GM12878 (cell line): ENCODE data around the gene IL1RL1. TPM values are rescaled to one million over a fixed set of nuclear protein-coding genes. Genes with fewer than 3 reads are reported as not detected.

Source experiments
- ATAC-seq: fragments of 200-7000 bp; cut with Tn5 transposase; 3 replicates; pipeline ENCODE4 v1.9.1; 2020; ENCODE audit warnings: mild to moderate bottlenecking, moderate library complexity
- BruUV-seq: library from RNA; stranded (reverse); fragments of 400-500 nt; replicated peaks from 2 replicates; lab custom pipeline; 2021; lab: Mats Ljungman, UMichigan
- CTCF ChIA-PET: fragments of 300-600 bp; sonication (Branson Sonifier 250); formaldehyde crosslinking; extraction: SDS; loops from one replicate; lab custom pipeline; 2021; ENCODE audit warnings: inconsistent platforms; lab: Yijun Ruan, JAX
- POLR2A ChIA-PET: fragments of 350-600 bp; formaldehyde crosslinking; extraction: SDS; loops from one replicate; lab custom pipeline; 2021; ENCODE audit warnings: inconsistent platforms; lab: Charles Lee
- RAD21 ChIA-PET: fragments of 300-600 bp; sonication (Branson Sonifier 250); formaldehyde crosslinking; loops from one replicate; lab custom pipeline; 2023; ENCODE audit warnings: antibody characterized with exemption; ENCODE audit not compliant: unreplicated experiment; lab: Charles Lee
- SMC1A ChIA-PET: fragments of 300-600 bp; sonication (Branson Sonifier 250); formaldehyde crosslinking; loops from one replicate; lab custom pipeline; 2023; ENCODE audit not compliant: unreplicated experiment, uncharacterized antibody; lab: Charles Lee
- DNase-seq: peaks from one replicate; pipeline ENCODE4 v3.0.0-alpha.2; 2011; ENCODE audit warnings: low read depth, low spot score
- FAIRE-seq: peaks from 3 replicates; lab custom pipeline; 2011; peaks lifted over from hg19 to GRCh38; lab: Jason Lieb, UNC
- H2AFZ ChIP-seq: 2 replicates; pipeline ENCODE4 v1.6.0; 2011; ENCODE audit warnings: low read depth, low read length, control low read depth; ENCODE audit not compliant: control insufficient read depth
- H3K27ac ChIP-seq: 2 replicates; pipeline ENCODE4 v1.5.1; 2011; ENCODE audit warnings: control low read depth; ENCODE audit not compliant: control insufficient read depth, insufficient read depth
- H3K27me3 ChIP-seq, 2 experiments: replicated peaks in 1 of 2; 2 replicates each; pipeline versions ENCODE4 v1.6.0 to v1.6.1; 2011; ENCODE audit warnings: low read length in 1 of 2; ENCODE audit not compliant: control insufficient read depth in 2 of 2, insufficient read depth in 2 of 2
- H3K36me3 ChIP-seq, 2 experiments: 2 replicates each; pipeline ENCODE4 v1.5.1; 2011; ENCODE audit warnings: low read length in 1 of 2; ENCODE audit not compliant: control insufficient read depth in 2 of 2, insufficient read depth in 2 of 2
- H3K4me1 ChIP-seq: 2 replicates; pipeline ENCODE4 v1.6.1; 2011; ENCODE audit warnings: mild to moderate bottlenecking, low read length, moderate library complexity, mixed read lengths; ENCODE audit not compliant: control insufficient read depth, insufficient read depth
- H3K4me2 ChIP-seq: 2 replicates; pipeline ENCODE4 v1.6.0; 2011; ENCODE audit warnings: control low read depth; ENCODE audit not compliant: control insufficient read depth, insufficient read depth
- H3K4me3 ChIP-seq: fragments of 200-600 bp; sonication (generic); 2 replicates; pipeline ENCODE4 v1.5.1; 2016
- H3K79me2 ChIP-seq: 2 replicates; pipeline ENCODE4 v1.6.0; 2011; ENCODE audit warnings: low read length; ENCODE audit not compliant: control insufficient read depth, insufficient read depth
- H3K9ac ChIP-seq: 2 replicates; pipeline ENCODE4 v1.8.0; 2011; ENCODE audit warnings: low read length, control low read depth, mixed read lengths; ENCODE audit not compliant: control insufficient read depth, insufficient read depth
- H3K9me3 ChIP-seq: replicated peaks from 3 replicates; pipeline ENCODE4 v1.5.1; 2011; ENCODE audit warnings: mild to moderate bottlenecking, low read length; ENCODE audit not compliant: control insufficient read depth, insufficient read depth
- H4K20me1 ChIP-seq: 2 replicates; pipeline ENCODE4 v1.6.0; 2011; ENCODE audit not compliant: control insufficient read depth, insufficient read depth
- ASH2L ChIP-seq: fragments of 300-600, 200-600 bp; sonication (generic); IDR thresholded peaks from 2 replicates; pipeline ENCODE4 v1.6.1; 2017; ENCODE audit warnings: low read depth, mild to moderate bottlenecking, borderline replicate concordance
- ATF7 ChIP-seq: fragments of 450-650 bp; IDR thresholded peaks from 2 replicates; pipeline ENCODE4 v1.6.1; 2016; ENCODE audit warnings: low read depth, mild to moderate bottlenecking
- BCL11A ChIP-seq: IDR thresholded peaks from 2 replicates; pipeline ENCODE4 v1.6.1; 2011; ENCODE audit warnings: low read depth, low read length
- CEBPB ChIP-seq, 2 experiments: fragments of 150-350 bp in 1 of 2; IDR thresholded peaks; 2 replicates each; pipeline ENCODE4 v1.6.1; 2012 to 2014; ENCODE audit warnings: low read depth in 2 of 2, low read length in 2 of 2, borderline replicate concordance in 1 of 2, inconsistent platforms in 1 of 2
- CREB1 ChIP-seq: IDR thresholded peaks from 2 replicates; pipeline ENCODE4 v1.6.1; 2012; ENCODE audit warnings: low read depth, mild to moderate bottlenecking, inconsistent platforms
- GABPA ChIP-seq: IDR thresholded peaks from 2 replicates; pipeline ENCODE4 v1.6.1; 2014; ENCODE audit warnings: antibody characterized with exemption, low read depth, mild to moderate bottlenecking, inconsistent platforms
- GATAD2B ChIP-seq: fragments of 450-650 bp; conservative IDR thresholded peaks from 2 replicates; pipeline ENCODE4 v1.6.1; 2017; ENCODE audit warnings: low read depth, mild to moderate bottlenecking, moderate library complexity
- HDGF ChIP-seq: fragments of 450-650 bp; IDR thresholded peaks from 2 replicates; pipeline ENCODE4 v1.6.1; 2016; ENCODE audit warnings: antibody characterized with exemption
- IKZF1 ChIP-seq: fragments of 450-650 bp; conservative IDR thresholded peaks from 2 replicates; pipeline ENCODE4 v1.6.1; 2017; ENCODE audit warnings: antibody characterized with exemption, mild to moderate bottlenecking
- JUNB ChIP-seq: IDR thresholded peaks from 2 replicates; pipeline ENCODE4 v1.6.1; 2016; ENCODE audit warnings: antibody characterized with exemption, mild to moderate bottlenecking
- KDM1A ChIP-seq: fragments of 200-600 bp; sonication (generic); IDR thresholded peaks from 2 replicates; pipeline ENCODE4 v1.6.1; 2016; ENCODE audit warnings: borderline replicate concordance
- MTA2 ChIP-seq: fragments of 450-650 bp; IDR thresholded peaks from 2 replicates; pipeline ENCODE4 v1.6.1; 2016; ENCODE audit warnings: low read depth, mild to moderate bottlenecking, moderate library complexity
- MTA3 ChIP-seq: IDR thresholded peaks from 2 replicates; pipeline ENCODE4 v1.6.1; 2012; ENCODE audit warnings: low read length, inconsistent platforms, borderline replicate concordance
- NBN ChIP-seq: fragments of 450-650 bp; IDR thresholded peaks from 2 replicates; pipeline ENCODE4 v1.6.1; 2016
- NFIC ChIP-seq: IDR thresholded peaks from 2 replicates; pipeline ENCODE4 v1.6.1; 2012; ENCODE audit warnings: low read depth, mild to moderate bottlenecking, inconsistent platforms, low read length, moderate library complexity
- NR2F1 ChIP-seq: fragments of 450-650 bp; conservative IDR thresholded peaks from 2 replicates; pipeline ENCODE4 v1.6.1; 2017; ENCODE audit warnings: mild to moderate bottlenecking
- PML ChIP-seq: IDR thresholded peaks from 2 replicates; pipeline ENCODE4 v1.6.1; 2012; ENCODE audit warnings: low read length, inconsistent platforms
- SUZ12 ChIP-seq: fragments of 200-600 bp; sonication (generic); IDR thresholded peaks from one replicate; pipeline ENCODE4 v1.6.1; 2018; ENCODE audit warnings: antibody characterized with exemption, mild to moderate bottlenecking; ENCODE audit not compliant: unreplicated experiment
- TCF12 ChIP-seq: IDR thresholded peaks from 2 replicates; pipeline ENCODE4 v1.6.1; 2011; ENCODE audit warnings: low read depth, mild to moderate bottlenecking, low read length
- TCF7 ChIP-seq: IDR thresholded peaks from 2 replicates; pipeline ENCODE4 v1.6.1; 2014; ENCODE audit warnings: antibody characterized with exemption, borderline replicate concordance
- YY1 ChIP-seq: IDR thresholded peaks from 2 replicates; pipeline ENCODE4 v1.6.1; 2011; ENCODE audit warnings: low read depth, mild to moderate bottlenecking, low read length
- ZNF217 ChIP-seq: fragments of 450-650 bp; IDR thresholded peaks from 2 replicates; pipeline ENCODE4 v1.6.1; 2017; ENCODE audit warnings: antibody characterized with exemption, mild to moderate bottlenecking
- ZSCAN29 ChIP-seq: fragments of 450-650 bp; IDR thresholded peaks from 2 replicates; pipeline ENCODE4 v1.6.1; 2017; ENCODE audit warnings: mild to moderate bottlenecking, moderate library complexity
- WGBS: methylation state at CpG from one replicate; pipeline ENCODE4 v1.1.6; 2016; ENCODE audit warnings: low lambda C conversion rate; ENCODE audit not compliant: insufficient replicate concordance, insufficient coverage; ENCODE audit errors: missing lambda C conversion rate; 5-methylcytosine and 5-hydroxymethylcytosine counted together
- in situ Hi-C: fragments of 300-500 bp; cut with MboI; formaldehyde crosslinking; loops from 9 replicates; pipeline ENCODE4 v1.14.3; 2018; ENCODE audit warnings: mixed read lengths
- intact Hi-C: fragments of 100-400 bp; cut with micrococcal nuclease; formaldehyde crosslinking; loops from one replicate; pipeline ENCODE4 v1.14.2; 2022; ENCODE audit not compliant: unreplicated experiment
- polyA plus RNA-seq, 11 experiments: library from polyadenylated mRNA; depleted of rRNA in 4 of 11; unstranded in 6 of 11; stranded (reverse) in 5 of 11; fragments of >200 nt; fragmentation: Nextera tagmentation in 4 of 11; fragmentation: Illumina TruSeq in 1 of 11; extraction: Ambion mirVana in 4 of 11; extraction: Trizol in 1 of 11; gene quantifications; 1 replicate in 1 of 11; 2 replicates in 10 of 11; pipeline versions ENCODE4 v1.2.1 to v1.2.3, GENCODE V29; 2011 to 2016; ENCODE audit warnings: inconsistent platforms in 2 of 11, missing spikeins in 2 of 11, low read depth in 1 of 11
- total RNA-seq, 4 experiments: library from RNA; depleted of rRNA in 3 of 4; stranded (reverse); fragments of >200 nt in 3 of 4; fragmentation: Illumina TruSeq in 1 of 4; extraction: Trizol in 1 of 4; gene quantifications; 2 replicates each; pipeline versions ENCODE4 v1.2.1 to v1.2.3, GENCODE V29; 2013 to 2021
- TF ChIP-seq, protein P1 (sequence below): IDR thresholded peaks from 2 replicates; pipeline ENCODE4 v1.6.1; 2011; ENCODE audit warnings: borderline replicate concordance, low read depth, mild to moderate bottlenecking, moderate library complexity, low read length; ENCODE audit not compliant: insufficient read depth, poor library complexity, severe bottlenecking
- TF ChIP-seq, protein P2 (sequence below): IDR thresholded peaks from 2 replicates; pipeline ENCODE4 v1.6.1; 2012; ENCODE audit warnings: low read length, inconsistent platforms

The IL1RL1 gene
- total and polyA plus RNA-seq, 10 of the 15 experiments (the other 5 are each of a cell fraction or from before 2014, with no cell fraction given): 0.08 to 0.18 TPM; not detected in 8

DNA sequence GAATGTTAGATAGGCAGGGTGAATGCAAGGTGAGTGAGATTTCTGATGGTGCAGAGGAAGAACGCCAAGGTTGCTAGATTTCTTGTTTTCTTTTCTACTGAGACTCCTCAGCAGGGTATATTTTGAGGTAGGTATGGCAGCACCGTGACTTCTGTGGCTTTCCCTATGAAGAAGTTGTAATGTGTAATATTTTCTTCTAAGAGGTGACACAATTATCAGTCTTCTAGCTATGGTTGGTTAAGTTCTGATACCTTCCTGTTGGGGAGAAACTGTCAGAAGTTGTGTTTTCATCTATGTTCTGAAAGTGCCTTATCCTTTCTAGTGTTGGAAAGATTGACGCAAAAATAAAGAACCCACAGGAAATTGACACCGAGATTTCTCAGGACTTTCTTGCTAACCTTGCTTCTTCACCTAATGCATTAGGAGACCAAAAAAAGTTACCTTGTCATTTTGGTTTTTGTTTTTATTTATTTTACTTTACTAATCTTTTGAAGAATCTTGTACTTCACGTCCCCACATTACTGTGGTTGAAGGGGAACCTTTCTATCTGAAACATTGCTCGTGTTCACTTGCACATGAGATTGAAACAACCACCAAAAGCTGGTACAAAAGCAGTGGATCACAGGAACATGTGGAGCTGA, 56.1 kb downstream of the IL1RL1 start:
- SMC1A ChIA-PET: interaction anchor here (1.1 to 2.8 kb wide), 5 partner anchors 9 to 483 kb away, joined by 3 to 9 read pairs (median 4); no protein-coding TSS in a partner anchor
- TF ChIP-seq GABPA (0 out of 2 replicates have a peak, but pooled peaks have one; percentile 10), GATAD2B (0 out of 2 replicates have a peak, but pooled peaks have one; percentile 30), ATF7 (peak; percentile 40), ZSCAN29 (no peak), TCF7 (peak; percentile 75), IKZF1 (peak; percentile 71), NBN (peak; percentile 22; the same call in 1 of the 2 replicates), SUZ12 (no peak), CEBPB (IDR thresholded peaks at IDR 0.05; ENCODE audit: borderline replicate concordance in 1 of 2, low read depth in 2 of 2, low read length in 2 of 2) (peak in 1 of 2 experiments; percentile 44; a peak in 1 of 4 replicates), PML (peak; percentile 25; the same call in 1 of the 2 replicates), KDM1A (no peak), JUNB (peak; percentile 51), ZNF217 (peak; percentile 84; the same call in 1 of the 2 replicates), NR2F1 (peak; percentile 41), ASH2L (no peak), TCF12 (no peak), MTA3 (peak; percentile 76), MTA2 (peak; percentile 78), BCL11A (peak; percentile 6; the same call in 1 of the 2 replicates), NFIC (peak; percentile 59; the same call in 1 of the 2 replicates), CREB1 (peak; percentile 36; the same call in 1 of the 2 replicates), YY1 (no peak), HDGF (no peak)
- TF ChIP-seq, protein P1, sequence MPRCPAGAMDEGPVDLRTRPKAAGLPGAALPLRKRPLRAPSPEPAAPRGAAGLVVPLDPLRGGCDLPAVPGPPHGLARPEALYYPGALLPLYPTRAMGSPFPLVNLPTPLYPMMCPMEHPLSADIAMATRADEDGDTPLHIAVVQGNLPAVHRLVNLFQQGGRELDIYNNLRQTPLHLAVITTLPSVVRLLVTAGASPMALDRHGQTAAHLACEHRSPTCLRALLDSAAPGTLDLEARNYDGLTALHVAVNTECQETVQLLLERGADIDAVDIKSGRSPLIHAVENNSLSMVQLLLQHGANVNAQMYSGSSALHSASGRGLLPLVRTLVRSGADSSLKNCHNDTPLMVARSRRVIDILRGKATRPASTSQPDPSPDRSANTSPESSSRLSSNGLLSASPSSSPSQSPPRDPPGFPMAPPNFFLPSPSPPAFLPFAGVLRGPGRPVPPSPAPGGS: peak; percentile 87
- TF ChIP-seq, protein P2, sequence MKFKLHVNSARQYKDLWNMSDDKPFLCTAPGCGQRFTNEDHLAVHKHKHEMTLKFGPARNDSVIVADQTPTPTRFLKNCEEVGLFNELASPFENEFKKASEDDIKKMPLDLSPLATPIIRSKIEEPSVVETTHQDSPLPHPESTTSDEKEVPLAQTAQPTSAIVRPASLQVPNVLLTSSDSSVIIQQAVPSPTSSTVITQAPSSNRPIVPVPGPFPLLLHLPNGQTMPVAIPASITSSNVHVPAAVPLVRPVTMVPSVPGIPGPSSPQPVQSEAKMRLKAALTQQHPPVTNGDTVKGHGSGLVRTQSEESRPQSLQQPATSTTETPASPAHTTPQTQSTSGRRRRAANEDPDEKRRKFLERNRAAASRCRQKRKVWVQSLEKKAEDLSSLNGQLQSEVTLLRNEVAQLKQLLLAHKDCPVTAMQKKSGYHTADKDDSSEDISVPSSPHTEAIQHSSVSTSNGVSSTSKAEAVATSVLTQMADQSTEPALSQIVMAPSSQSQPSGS: peak; percentile 91

More for the DNA sequence above, 56.1 kb downstream of the IL1RL1 start:
- ATAC-seq (peak; percentile 89), FAIRE-seq (peak; percentile 61), DNase-seq (peak; percentile 84)
- RAD21 ChIA-PET: interaction anchor here (1.4 to 2.1 kb wide), 2 partner anchors 57 to 69 kb away, joined by 3 to 8 read pairs; no protein-coding TSS in a partner anchor
- Histone ChIP-seq H3K9ac (peak overlapping the region; percentile 64), H3K4me1 (peaks cover 20% of the 10 kb centered on the region), H2AFZ (no peak overlapping the region), H3K4me3 (peak overlapping the region; percentile 35), H3K4me2 (peak overlapping the region; percentile 81), H3K79me2 (peaks cover 6% of the 10 kb centered on the region), H3K27ac (peak overlapping the region; percentile 93), H3K9me3 (peaks cover 29% of the 10 kb centered on the region), H4K20me1 (no peaks in the 10 kb centered on the region), H3K36me3 (peaks cover 11 to 20% of the 10 kb centered on the region in 2 experiments), H3K27me3 (no peaks in the 10 kb centered on the region)
- POLR2A ChIA-PET: no interaction called here
- in situ Hi-C loops (loop anchor here (5.0 kb wide), 2 partner anchors 55 to 345 kb away; partner anchors contain the start of gene IL18RAP), intact Hi-C loops (loop anchor here (1.0 to 10.0 kb wide), 4 partner anchors 57 to 342 kb away; no protein-coding TSS in a partner anchor)
- 3% methylated on average over 6 of the region's 6 CpGs for WGBS
- no TSS peak for BruUV-seq
- CTCF ChIA-PET: interaction anchor here (1.0 to 1.8 kb wide), 3 partner anchors 9 to 483 kb away, joined by 3 to 7 read pairs (median 5); no protein-coding TSS in a partner anchor
